T-cell (primary cell): ENCODE data around the gene THYN1. TPM values are rescaled to one million over a fixed set of nuclear protein-coding genes. Genes with fewer than 3 reads are reported as not detected.

ENCODE experiments used
- ATAC-seq, 4 experiments: fragments of 200-7000 bp in 3 of 4; fragments of 150-1000 bp in 1 of 4; cut with Tn5 transposase; replicated peaks in 1 of 4; 1 replicate in 3 of 4; 2 replicates in 1 of 4; pipeline ENCODE4 v1.10.0; 2021; ENCODE audit warnings: moderate library complexity in 3 of 4, mild to moderate bottlenecking in 2 of 4, moderate number of reproducible peaks in 1 of 4
- CTCF ChIA-PET, 2 donors: fragments of 300-600 bp; sonication (Branson Sonifier 250); formaldehyde crosslinking; loops; one replicate each; lab custom pipeline; 2022; ENCODE audit warnings: antibody characterized with exemption in 2 of 2; lab: Charles Lee
- POLR2A ChIA-PET, 2 donors: fragments of 300-600 bp; sonication (Branson Sonifier 250); formaldehyde crosslinking; loops; one replicate each; lab custom pipeline; 2022; ENCODE audit warnings: antibody characterized with exemption in 2 of 2; lab: Charles Lee
- DNase-seq, 35 experiments: peaks; one replicate each; pipeline versions ENCODE4 v3.0.0 to v3.0.0-alpha.2; 2013 to 2023
- H3K27ac ChIP-seq: one replicate; pipeline ENCODE4 v1.5.1; 2013; ENCODE audit warnings: low read length
- H3K27me3 ChIP-seq, 2 experiments: replicated peaks in 1 of 2; 1 replicate in 1 of 2; 2 replicates in 1 of 2; pipeline versions ENCODE4 v1.6.1 to v1.7.0; 2013; ENCODE audit warnings: low read length in 1 of 2, mixed read lengths in 1 of 2; ENCODE audit not compliant: control insufficient read depth in 2 of 2, insufficient read depth in 2 of 2; ENCODE audit errors: extremely low read depth in 1 of 2
- H3K36me3 ChIP-seq, 2 donors: 1 replicate in 1 of 2; 2 replicates in 1 of 2; pipeline versions ENCODE4 v1.6.1 to v1.7.0; 2013; ENCODE audit warnings: low read length in 1 of 2; ENCODE audit not compliant: control insufficient read depth in 2 of 2, insufficient read depth in 1 of 2; ENCODE audit errors: extremely low read depth in 1 of 2
- H3K4me1 ChIP-seq, 2 experiments: 1 replicate in 1 of 2; 2 replicates in 1 of 2; pipeline versions ENCODE4 v1.6.1 to v1.7.0; 2013; ENCODE audit warnings: low read length in 2 of 2, mixed read lengths in 1 of 2; ENCODE audit not compliant: insufficient read depth in 2 of 2, control insufficient read depth in 1 of 2; ENCODE audit errors: extremely low read depth in 1 of 2
- H3K4me3 ChIP-seq, 2 donors: 1 replicate in 1 of 2; 2 replicates in 1 of 2; pipeline versions ENCODE4 v1.5.1 to v1.7.0; 2013; ENCODE audit warnings: mild to moderate bottlenecking in 2 of 2, low read length in 1 of 2, moderate library complexity in 1 of 2; ENCODE audit not compliant: control insufficient read depth in 1 of 2; ENCODE audit errors: extremely low read depth in 1 of 2
- H3K9me3 ChIP-seq: 2 replicates; pipeline ENCODE4 v1.7.0; 2013
- H3K27ac Mint-ChIP-seq, 2 donors: one replicate each; pipeline ENCODE4 v1.8.0; 2020 to 2021; ENCODE audit warnings: mild to moderate bottlenecking in 2 of 2, mixed read lengths in 2 of 2
- H3K27me3 Mint-ChIP-seq, 2 donors: one replicate each; pipeline ENCODE4 v1.8.0; 2021 to 2022; ENCODE audit warnings: mixed read lengths in 2 of 2
- H3K36me3 Mint-ChIP-seq: one replicate; pipeline ENCODE4 v1.8.0; 2021; ENCODE audit warnings: mixed read lengths
- H3K4me1 Mint-ChIP-seq, 3 donors: one replicate each; pipeline ENCODE4 v1.8.0; 2020 to 2022; ENCODE audit warnings: mixed read lengths in 3 of 3, mild to moderate bottlenecking in 1 of 3
- H3K4me3 Mint-ChIP-seq, 3 donors: one replicate each; pipeline ENCODE4 v1.8.0; 2020 to 2022; ENCODE audit warnings: mild to moderate bottlenecking in 3 of 3, mixed read lengths in 3 of 3, moderate library complexity in 3 of 3
- H3K9me3 Mint-ChIP-seq, 3 donors: one replicate each; pipeline ENCODE4 v1.8.0; 2020 to 2022; ENCODE audit warnings: mixed read lengths in 3 of 3
- WGBS: methylation state at CpG from one replicate; pipeline ENCODE4 v1.1.5; 2013; ENCODE audit warnings: missing lambda C conversion rate; ENCODE audit not compliant: insufficient coverage; 5-methylcytosine and 5-hydroxymethylcytosine counted together
- total RNA-seq, 35 experiments: library from RNA in 6 of 35; stranded (reverse) in 6 of 35; fragments of 120-200 nt in 1 of 35; gene quantifications; one replicate each; pipeline versions ENCODE4 v1.2.1 to v1.2.4 and lab custom pipeline; 2013 to 2026

Gene THYN1
- total RNA-seq (10 to 100 TPM; 37.5 to 57.6 (median 55.5) TPM), total RNA-seq (lab: John Stamatoyannopoulos, UW) (7.5 to 67.1 (median 41.6) reads per million in 29 experiments)
- 82.3 TPM for total RNA-seq (2013)

DNA sequence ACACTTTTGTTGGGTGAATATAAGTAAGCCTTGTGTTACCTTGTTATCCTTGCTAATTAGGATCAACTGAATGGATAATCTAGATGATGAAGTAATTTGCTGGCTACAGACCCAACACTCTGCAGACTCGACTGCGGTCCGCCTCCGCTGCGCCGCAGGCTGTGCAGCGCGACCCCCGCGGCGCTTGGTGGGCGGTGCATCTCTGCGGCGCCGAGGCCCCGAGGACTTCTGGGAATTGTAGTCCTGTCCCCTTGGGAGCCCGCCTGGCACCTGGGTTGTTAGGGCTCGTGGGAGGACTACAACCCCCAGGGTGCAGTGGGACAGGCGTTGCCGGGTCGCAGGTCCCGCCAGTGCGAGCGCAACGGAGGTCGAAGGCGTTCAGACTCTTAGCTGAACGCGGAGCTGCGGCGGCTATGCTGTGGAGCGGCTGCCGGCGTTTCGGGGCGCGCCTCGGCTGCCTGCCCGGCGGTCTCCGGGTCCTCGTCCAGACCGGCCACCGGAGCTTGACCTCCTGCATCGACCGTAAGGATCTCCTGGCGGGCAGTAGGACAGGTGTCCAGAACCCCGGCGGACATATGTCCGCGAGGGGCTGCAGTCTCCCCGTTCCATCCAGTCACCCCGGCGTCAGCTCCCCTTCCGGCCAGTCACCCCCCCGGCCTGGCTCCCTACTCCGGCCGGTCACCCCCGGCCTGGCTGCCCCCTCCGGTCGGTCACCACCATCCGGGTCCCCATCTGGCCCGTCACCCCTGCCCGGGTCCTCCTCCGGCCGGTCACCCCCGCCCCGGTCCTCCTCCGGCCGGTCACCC is at the start of gene THYN1, which contains the start of gene ACAD8:
Gene THYN1, minus strand, starts transcription at position 165 of the 806 bp plus-strand sequence. CDS start 470 bp downstream, outside the sequence.
Gene ACAD8, plus strand, starts transcription at position 381 of the 806 bp plus-strand sequence. Its CDS starts 33 bp downstream, at position 414.
- Mint-ChIP-seq H3K4me3 (peak within 1 kb of the TSS; percentile 89 to 99 (median 93)), H3K36me3 (peaks cover 16% of the 10 kb centered on the region), H3K27ac (peak within 1 kb of the TSS; percentile 84 to 87), H3K27me3 (no peaks in the 10 kb centered on the region), H3K9me3 (no peaks in the 10 kb centered on the region), H3K4me1 (peaks cover 34 to 44% (median 39%) of the 10 kb centered on the region in 3 donors)
- ChIA-PET POLR2A (interaction anchor here in 1 of 2 donors (0.6 to 1.8 kb wide), 3 partner anchors 10 to 29 kb away, joined by 4 to 9 read pairs (median 7); partner anchors contain the start of genes NCAPD3 and VPS26B), CTCF (interaction anchor here in 1 of 2 donors (0.7 to 3.3 kb wide), 5 partner anchors 9 to 31 kb away, joined by 5 to 13 read pairs (median 6); partner anchors contain the start of genes GLB1L3 and VPS26B)
- H3K9me3 ChIP-seq = no peaks in the 10 kb centered on the region
- DNase-seq (peak; percentile 86 to 98 (median 96)), ATAC-seq (peak; percentile 99 to 100 (median 99))
- peak within 1 kb of the TSS; percentile 79 to 98 for H3K4me3 ChIP-seq
- H3K27ac ChIP-seq = peak within 1 kb of the TSS; percentile 30
- H3K4me1 ChIP-seq = peaks cover 16 to 17% of the 10 kb centered on the region in 2 experiments
- no peaks in the 10 kb centered on the region for H3K27me3 ChIP-seq
- under 1% methylated on average over 63 of the region's 70 CpGs for WGBS
- peaks cover 9 to 39% of the 10 kb centered on the region in 2 donors for H3K36me3 ChIP-seq

GRCh38 chr11:134294664-134295063 is 41.5 kb upstream of the THYN1 start:
- Histone ChIP-seq H3K36me3 (no peaks in the 10 kb centered on the region), H3K27ac (no peak overlapping the region), H3K4me3 (no peak overlapping the region), H3K4me1 (no peaks in the 10 kb centered on the region), H3K9me3 (no peaks in the 10 kb centered on the region), H3K27me3 (peaks cover 0 to 3% of the 10 kb centered on the region in 2 experiments)
- DNase-seq (no peak), ATAC-seq (no peak)
- Mint-ChIP-seq H3K27me3 (no peaks in the 10 kb centered on the region), H3K27ac (no peak overlapping the region), H3K4me3 (no peak overlapping the region), H3K4me1 (no peaks in the 10 kb centered on the region), H3K9me3 (no peaks in the 10 kb centered on the region), H3K36me3 (peaks cover 3% of the 10 kb centered on the region)
- ChIA-PET POLR2A (no interaction called here), CTCF (no interaction called here)
- 68% methylated on average over 8 of the region's 9 CpGs for WGBS

GRCh38 chr11:134293119-134294113 is 40.3 kb upstream of the THYN1 start:
- no peak for DNase-seq
- H3K36me3 Mint-ChIP-seq = peaks cover 3% of the 10 kb centered on the region
- no peak overlapping the region for H3K4me3 Mint-ChIP-seq
- peaks cover 0 to 3% of the 10 kb centered on the region in 2 experiments for H3K27me3 ChIP-seq
- no peaks in the 10 kb centered on the region for H3K9me3 ChIP-seq
- WGBS = 75% methylated on average over 12 of the region's 20 CpGs
- no peak overlapping the region for H3K27ac Mint-ChIP-seq
- H3K4me3 ChIP-seq = no peak overlapping the region
- no peaks in the 10 kb centered on the region for H3K27me3 Mint-ChIP-seq
- H3K4me1 Mint-ChIP-seq = no peaks in the 10 kb centered on the region
- H3K4me1 ChIP-seq = no peaks in the 10 kb centered on the region
- H3K36me3 ChIP-seq = no peaks in the 10 kb centered on the region
- ATAC-seq = no peak
- no peak overlapping the region for H3K27ac ChIP-seq
- no peaks in the 10 kb centered on the region for H3K9me3 Mint-ChIP-seq
- ChIA-PET CTCF (no interaction called here), POLR2A (no interaction called here)

DNA sequence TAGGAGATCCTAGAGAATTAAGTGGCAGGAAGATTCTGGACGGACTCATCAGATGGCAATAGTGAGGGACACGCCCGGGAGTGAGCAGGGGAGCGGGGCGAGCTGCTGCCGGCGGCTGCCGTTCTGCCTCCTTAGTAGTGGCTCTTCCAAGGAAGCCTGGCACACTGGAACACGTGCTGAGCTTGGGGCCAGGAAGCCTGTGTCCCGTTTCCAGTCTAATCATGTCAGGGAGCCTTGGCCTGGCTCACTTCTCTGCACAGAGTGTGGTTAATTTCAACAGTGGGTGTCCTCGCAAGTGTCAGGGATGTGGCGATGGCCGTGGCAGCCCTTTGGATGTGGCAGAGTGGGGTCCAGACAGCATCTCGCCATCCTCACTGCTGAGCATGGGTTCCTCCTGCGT is 39.5 kb upstream of the THYN1 start:
- CTCF ChIA-PET = no interaction called here

DNA sequence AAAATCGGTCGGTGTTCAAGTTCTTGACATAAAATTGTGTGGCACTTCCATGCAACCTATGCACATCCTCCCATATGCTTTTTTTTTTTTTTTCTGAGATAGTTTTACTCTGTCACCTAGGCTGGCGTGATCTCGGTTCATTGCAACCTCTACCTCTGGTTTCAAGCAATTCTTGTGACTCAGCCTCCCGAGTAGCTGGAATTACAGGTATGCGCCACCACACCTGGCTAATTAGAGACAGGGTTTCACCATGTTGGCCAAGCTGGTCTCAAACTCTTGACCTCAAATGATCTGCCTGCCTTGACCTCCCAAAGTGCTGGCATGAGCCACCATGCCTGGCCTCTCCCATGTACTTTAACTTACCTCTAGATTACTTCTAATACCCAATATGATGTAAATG is 38.0 kb upstream of the THYN1 start:
- H3K9me3 ChIP-seq = no peaks in the 10 kb centered on the region
- CTCF ChIA-PET = no interaction called here
- H3K36me3 ChIP-seq = no peaks in the 10 kb centered on the region
- DNase-seq (no peak), ATAC-seq (no peak)
- no peak overlapping the region for H3K4me3 Mint-ChIP-seq
- no peaks in the 10 kb centered on the region for H3K27me3 Mint-ChIP-seq
- POLR2A ChIA-PET = no interaction called here
- H3K36me3 Mint-ChIP-seq = peaks cover 3% of the 10 kb centered on the region
- H3K4me1 Mint-ChIP-seq = no peaks in the 10 kb centered on the region
- H3K27ac Mint-ChIP-seq = no peak overlapping the region
- H3K27me3 ChIP-seq = peaks cover 0 to 3% of the 10 kb centered on the region in 2 experiments
- 93% methylated on average over 4 of the region's 6 CpGs for WGBS
- no peaks in the 10 kb centered on the region for H3K9me3 Mint-ChIP-seq
- H3K4me1 ChIP-seq = no peaks in the 10 kb centered on the region
- no peak overlapping the region for H3K4me3 ChIP-seq
- no peak overlapping the region for H3K27ac ChIP-seq

More for the DNA sequence above, 39.5 kb upstream of the THYN1 start:
- H3K27me3 Mint-ChIP-seq = no peaks in the 10 kb centered on the region
- POLR2A ChIA-PET = no interaction called here
- DNase-seq (no peak), ATAC-seq (no peak)
- Histone ChIP-seq H3K4me3 (no peak overlapping the region), H3K36me3 (no peaks in the 10 kb centered on the region), H3K27ac (no peak overlapping the region), H3K9me3 (no peaks in the 10 kb centered on the region), H3K4me1 (no peaks in the 10 kb centered on the region), H3K27me3 (peaks cover 0 to 3% of the 10 kb centered on the region in 2 experiments)
- H3K4me1 Mint-ChIP-seq = no peaks in the 10 kb centered on the region
- 95% methylated on average over 13 of the region's 15 CpGs for WGBS
- no peak overlapping the region for H3K4me3 Mint-ChIP-seq
- H3K36me3 Mint-ChIP-seq = peaks cover 3% of the 10 kb centered on the region
- H3K27ac Mint-ChIP-seq = no peak overlapping the region
- no peaks in the 10 kb centered on the region for H3K9me3 Mint-ChIP-seq

- Histone ChIP-seq H3K9me3 (no peaks in the 10 kb centered on the region), H3K27ac (no peak overlapping the region), H3K27me3 (peaks cover 0 to 3% of the 10 kb centered on the region in 2 experiments), H3K4me3 (no peak overlapping the region), H3K4me1 (no peaks in the 10 kb centered on the region), H3K36me3 (no peaks in the 10 kb centered on the region)
- Mint-ChIP-seq H3K9me3 (no peaks in the 10 kb centered on the region), H3K27ac (no peak overlapping the region), H3K36me3 (peaks cover under 1% of the 10 kb centered on the region), H3K27me3 (no peaks in the 10 kb centered on the region), H3K4me1 (no peaks in the 10 kb centered on the region), H3K4me3 (no peak overlapping the region)
- WGBS = 88% methylated on average over 7 of the region's 7 CpGs
- ATAC-seq (no peak), DNase-seq (no peak)
- ChIA-PET POLR2A (no interaction called here), CTCF (no interaction called here)
Observed at GRCh38 chr11:134290646-134291045, 37.5 kb upstream of the THYN1 start.
